ENCODE data around the gene COL6A5.
"Not testable (repeated sequence)": the region's sequence is repeated elsewhere in the genome, so short reads cannot be mapped to it uniquely, and the experiment has no call there.

The COL6A5 gene, protein sequence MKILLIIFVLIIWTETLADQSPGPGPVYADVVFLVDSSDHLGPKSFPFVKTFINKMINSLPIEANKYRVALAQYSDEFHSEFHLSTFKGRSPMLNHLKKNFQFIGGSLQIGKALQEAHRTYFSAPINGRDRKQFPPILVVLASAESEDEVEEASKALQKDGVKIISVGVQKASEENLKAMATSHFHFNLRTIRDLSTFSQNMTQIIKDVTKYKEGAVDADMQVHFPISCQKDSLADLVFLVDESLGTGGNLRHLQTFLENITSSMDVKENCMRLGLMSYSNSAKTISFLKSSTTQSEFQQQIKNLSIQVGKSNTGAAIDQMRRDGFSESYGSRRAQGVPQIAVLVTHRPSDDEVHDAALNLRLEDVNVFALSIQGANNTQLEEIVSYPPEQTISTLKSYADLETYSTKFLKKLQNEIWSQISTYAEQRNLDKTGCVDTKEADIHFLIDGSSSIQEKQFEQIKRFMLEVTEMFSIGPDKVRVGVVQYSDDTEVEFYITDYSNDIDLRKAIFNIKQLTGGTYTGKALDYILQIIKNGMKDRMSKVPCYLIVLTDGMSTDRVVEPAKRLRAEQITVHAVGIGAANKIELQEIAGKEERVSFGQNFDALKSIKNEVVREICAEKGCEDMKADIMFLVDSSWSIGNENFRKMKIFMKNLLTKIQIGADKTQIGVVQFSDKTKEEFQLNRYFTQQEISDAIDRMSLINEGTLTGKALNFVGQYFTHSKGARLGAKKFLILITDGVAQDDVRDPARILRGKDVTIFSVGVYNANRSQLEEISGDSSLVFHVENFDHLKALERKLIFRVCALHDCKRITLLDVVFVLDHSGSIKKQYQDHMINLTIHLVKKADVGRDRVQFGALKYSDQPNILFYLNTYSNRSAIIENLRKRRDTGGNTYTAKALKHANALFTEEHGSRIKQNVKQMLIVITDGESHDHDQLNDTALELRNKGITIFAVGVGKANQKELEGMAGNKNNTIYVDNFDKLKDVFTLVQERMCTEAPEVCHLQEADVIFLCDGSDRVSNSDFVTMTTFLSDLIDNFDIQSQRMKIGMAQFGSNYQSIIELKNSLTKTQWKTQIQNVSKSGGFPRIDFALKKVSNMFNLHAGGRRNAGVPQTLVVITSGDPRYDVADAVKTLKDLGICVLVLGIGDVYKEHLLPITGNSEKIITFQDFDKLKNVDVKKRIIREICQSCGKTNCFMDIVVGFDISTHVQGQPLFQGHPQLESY (N-terminal part only)

DNA sequence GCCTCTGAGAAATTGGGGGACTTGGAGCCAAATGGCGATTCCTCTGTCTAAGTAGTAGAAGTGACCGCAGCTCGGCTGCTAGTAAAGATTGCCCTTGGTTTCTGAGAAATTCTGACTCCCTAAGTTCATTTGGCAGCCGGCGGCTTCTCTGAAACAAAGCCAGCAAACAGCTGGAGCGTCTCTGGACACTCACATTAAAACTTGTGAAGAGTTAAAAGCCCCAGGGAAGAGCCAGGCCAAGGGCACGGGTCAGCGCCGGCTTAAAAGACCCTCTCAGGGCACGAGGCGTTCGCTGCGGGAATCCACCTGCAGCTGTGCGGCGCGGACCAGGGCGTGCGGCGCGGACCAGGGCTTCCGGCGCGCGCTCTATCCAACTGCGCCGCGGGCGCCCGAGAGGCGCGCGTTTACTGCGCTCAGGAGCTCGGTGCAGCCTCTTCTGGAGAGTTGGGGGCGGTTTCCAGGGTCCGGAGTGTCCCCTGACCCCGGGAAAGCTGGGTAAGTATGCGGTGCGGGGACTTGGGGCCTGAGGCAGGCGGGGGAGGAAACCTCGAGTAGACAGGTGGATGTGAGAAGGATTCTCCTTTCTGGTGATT, at the start of gene COL6A5:
COL6A5 (plus strand) TSS at position 186 of the 593 bp plus-strand sequence. CDS start 27,967 bp downstream, outside the sequence.
- Mint-ChIP-seq H3K4me1 (no peaks in the 10 kb centered on the region), H3K27me3 (peaks cover 32% of the 10 kb centered on the region), H3K36me3 (no peaks in the 10 kb centered on the region), H3K4me3 (no peak within 1 kb of the TSS), H3K27ac (no peak within 1 kb of the TSS), H3K9me3 (no peaks in the 10 kb centered on the region)
- no peak for DNase-seq
- CTCF ChIA-PET = no interaction called here

DNA sequence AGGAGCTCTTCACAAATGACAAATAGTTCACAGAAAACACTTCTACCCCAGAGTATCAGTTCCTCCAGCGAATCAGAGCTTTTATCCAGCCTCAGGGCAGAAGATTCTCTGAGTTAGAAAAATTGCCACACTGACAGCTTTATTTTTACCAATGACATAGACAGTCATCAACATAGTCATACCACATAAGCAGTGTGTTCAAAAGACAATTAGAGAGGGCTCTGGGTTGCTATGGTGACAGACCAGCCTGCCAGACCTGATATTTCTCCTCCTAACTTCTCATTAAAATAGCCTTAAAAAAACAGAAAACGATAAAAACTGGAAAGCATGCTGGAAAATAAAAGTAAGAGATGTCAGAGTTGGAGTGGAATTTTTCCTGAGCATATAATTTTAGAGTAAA, 45.9 kb upstream of the COL6A5 start:
- H3K27me3 Mint-ChIP-seq = no peaks in the 10 kb centered on the region
- H3K27ac Mint-ChIP-seq = no peak overlapping the region
- CTCF ChIA-PET = no interaction called here
- DNase-seq = no peak
- no peaks in the 10 kb centered on the region for H3K4me1 Mint-ChIP-seq
- no peaks in the 10 kb centered on the region for H3K36me3 Mint-ChIP-seq
- H3K9me3 Mint-ChIP-seq = no peaks in the 10 kb centered on the region
- no peak overlapping the region for H3K4me3 Mint-ChIP-seq

DNA sequence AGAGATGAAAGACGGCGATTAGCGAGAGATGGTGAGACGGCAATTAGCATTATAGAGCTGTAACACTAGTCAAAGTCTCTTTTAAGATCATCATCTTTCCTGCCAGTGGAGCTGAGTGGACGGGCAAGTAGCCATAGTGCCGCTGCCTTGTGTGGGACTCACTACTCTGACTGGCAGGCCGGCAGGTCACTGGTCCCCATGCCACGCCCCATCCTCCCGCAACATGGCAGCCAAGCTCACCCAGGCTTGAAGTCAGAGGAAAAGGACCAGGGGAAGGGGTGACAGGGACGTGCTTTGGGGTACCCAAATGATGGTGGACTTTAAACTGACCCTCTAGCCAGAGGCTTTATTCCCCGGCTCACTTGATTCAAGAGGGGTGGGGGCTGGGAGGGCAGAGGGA, 44.6 kb upstream of the COL6A5 start:
- no peaks in the 10 kb centered on the region for H3K36me3 Mint-ChIP-seq
- no peaks in the 10 kb centered on the region for H3K4me1 Mint-ChIP-seq
- no peak overlapping the region for H3K4me3 Mint-ChIP-seq
- peaks cover 3% of the 10 kb centered on the region for H3K27me3 Mint-ChIP-seq
- CTCF ChIA-PET = no interaction called here
- no peaks in the 10 kb centered on the region for H3K9me3 Mint-ChIP-seq
- DNase-seq = no peak
- no peak overlapping the region for H3K27ac Mint-ChIP-seq

- H3K27ac Mint-ChIP-seq = no peak overlapping the region
- H3K36me3 Mint-ChIP-seq = no peaks in the 10 kb centered on the region
- H3K4me3 Mint-ChIP-seq = no peak overlapping the region
- H3K9me3 Mint-ChIP-seq = no peaks in the 10 kb centered on the region
- H3K4me1 Mint-ChIP-seq = no peaks in the 10 kb centered on the region
- peaks cover 3% of the 10 kb centered on the region for H3K27me3 Mint-ChIP-seq
- CTCF ChIA-PET = no interaction called here
- DNase-seq = no peak
These were observed 35.4 kb upstream of the COL6A5 start for GRCh38 chr3:130310109-130310508.

GRCh38 chr3:130312374-130312773, 33.1 kb upstream of the COL6A5 start:
- Mint-ChIP-seq H3K4me3 (no peak overlapping the region), H3K9me3 (no peaks in the 10 kb centered on the region), H3K27me3 (no peaks in the 10 kb centered on the region), H3K4me1 (no peaks in the 10 kb centered on the region), H3K27ac (no peak overlapping the region), H3K36me3 (no peaks in the 10 kb centered on the region)
- no peak for DNase-seq
- CTCF ChIA-PET = no interaction called here

DNA sequence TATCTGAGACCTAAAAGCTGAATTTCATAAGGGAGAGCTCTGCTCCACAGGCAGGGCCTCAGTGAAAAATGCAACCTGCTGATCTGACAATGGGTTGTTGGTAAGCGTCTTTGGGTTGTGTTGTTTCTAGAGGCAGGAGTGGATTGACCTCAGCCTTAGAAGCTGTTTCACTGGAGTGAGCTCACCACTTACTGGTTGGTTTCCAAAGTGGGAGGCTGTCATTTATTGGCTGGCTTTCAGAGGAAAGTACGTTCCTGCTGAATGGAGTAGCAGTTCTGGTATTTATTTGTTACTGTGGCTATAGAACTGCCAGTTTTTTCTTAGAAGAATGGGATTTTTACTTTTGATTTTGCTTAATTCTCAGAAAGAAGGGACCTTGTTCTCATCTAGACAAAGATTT, 29.3 kb upstream of the COL6A5 start:
- Mint-ChIP-seq H3K9me3 (no peaks in the 10 kb centered on the region), H3K4me3 (no peak overlapping the region), H3K27me3 (no peaks in the 10 kb centered on the region), H3K27ac (no peak overlapping the region), H3K36me3 (no peaks in the 10 kb centered on the region), H3K4me1 (no peaks in the 10 kb centered on the region)
- DNase-seq = no peak
- CTCF ChIA-PET = no interaction called here

DNA sequence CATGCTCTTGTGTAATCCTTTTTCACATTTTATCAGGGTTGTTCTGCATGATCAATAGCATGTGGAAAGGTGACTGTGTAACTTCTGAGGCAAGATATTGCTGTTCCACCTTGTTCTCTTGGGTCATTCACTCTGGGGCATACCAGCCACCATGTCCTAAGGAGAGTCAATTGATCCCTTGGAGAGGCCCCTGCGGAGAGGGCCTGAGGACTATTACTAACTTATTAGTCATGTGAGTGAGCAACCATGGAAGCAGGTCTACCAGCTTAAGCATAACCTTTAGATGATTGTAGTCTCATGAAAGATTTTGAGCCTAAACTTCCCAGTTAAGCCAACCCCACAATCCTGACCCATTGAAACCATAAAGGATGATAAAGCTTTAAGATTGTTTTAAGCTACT, 22.0 kb upstream of the COL6A5 start:
- no peak overlapping the region for H3K27ac Mint-ChIP-seq
- no peak overlapping the region for H3K4me3 Mint-ChIP-seq
- CTCF ChIA-PET = no interaction called here
- no peaks in the 10 kb centered on the region for H3K27me3 Mint-ChIP-seq
- no peaks in the 10 kb centered on the region for H3K9me3 Mint-ChIP-seq
- no peaks in the 10 kb centered on the region for H3K36me3 Mint-ChIP-seq
- H3K4me1 Mint-ChIP-seq = no peaks in the 10 kb centered on the region
- DNase-seq = no peak

DNA sequence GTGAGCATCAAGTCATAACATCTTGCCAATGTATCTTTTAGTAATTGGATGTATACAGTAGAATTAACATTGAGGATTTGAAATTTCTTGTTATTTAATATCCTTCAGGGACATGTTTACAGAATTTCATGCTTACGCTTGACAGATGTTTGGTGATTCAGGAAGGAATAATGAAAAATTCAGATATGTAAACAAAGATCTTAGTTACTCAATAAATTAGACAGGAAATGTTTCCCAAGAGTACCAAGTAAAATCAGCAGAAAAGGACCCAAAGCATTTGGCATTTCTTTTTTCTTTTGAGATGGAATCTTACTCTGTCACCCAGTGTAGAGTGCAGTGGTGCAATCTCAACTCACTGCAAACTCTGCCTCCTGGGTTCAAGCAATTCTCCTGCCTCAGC, 4.7 kb upstream of the COL6A5 start:
- CTCF ChIA-PET = no interaction called here
- no peaks in the 10 kb centered on the region for H3K4me1 Mint-ChIP-seq

DNA sequence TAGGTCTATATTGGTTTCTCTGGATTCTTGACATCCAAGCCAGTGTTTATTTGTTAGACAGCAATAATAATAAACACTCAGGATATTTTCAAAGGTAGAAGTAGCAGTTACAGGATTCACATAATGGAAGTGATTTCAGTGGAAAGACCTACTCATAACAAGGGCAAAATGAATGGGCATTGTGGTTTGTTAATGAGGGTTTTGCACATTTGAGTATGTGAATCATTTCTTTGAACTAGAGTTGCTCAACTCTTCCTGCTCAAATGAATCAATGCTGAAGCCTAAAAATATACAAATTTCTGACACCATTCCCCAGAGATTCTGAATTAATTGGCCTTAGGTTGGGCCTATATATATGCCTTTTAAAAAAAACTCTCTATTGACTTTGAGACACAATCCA, 4.1 kb upstream of the COL6A5 start:
- H3K27me3 Mint-ChIP-seq = peaks cover 24% of the 10 kb centered on the region

More for the DNA sequence above, 4.7 kb upstream of the COL6A5 start:
- H3K4me3 Mint-ChIP-seq = no peak overlapping the region
- H3K27ac Mint-ChIP-seq = no peak overlapping the region
- no peaks in the 10 kb centered on the region for H3K36me3 Mint-ChIP-seq
- H3K27me3 Mint-ChIP-seq = peaks cover 18% of the 10 kb centered on the region
- peaks cover 3% of the 10 kb centered on the region for H3K9me3 Mint-ChIP-seq
- DNase-seq = no peak

DNA sequence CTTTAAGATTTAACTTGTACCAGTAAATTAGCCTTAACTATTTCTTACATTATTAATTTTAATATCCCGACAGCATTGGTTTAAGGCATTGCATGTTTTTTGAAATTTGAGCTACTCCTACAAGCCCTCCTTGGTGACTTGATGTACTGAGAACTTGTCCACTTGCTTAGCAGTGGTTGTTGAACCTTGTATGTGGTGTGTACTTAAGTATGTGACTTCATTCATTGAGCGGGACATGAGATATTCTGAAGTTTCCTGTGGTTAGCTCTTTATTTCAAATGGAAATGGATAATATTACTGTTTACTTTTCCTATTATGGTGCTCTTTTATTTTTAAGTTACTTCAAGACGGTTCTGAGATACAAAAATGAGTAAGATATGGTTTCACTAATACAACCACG, 3.6 kb upstream of the COL6A5 start:
- no peak for DNase-seq
- CTCF ChIA-PET = no interaction called here
- Mint-ChIP-seq H3K4me3 (no peak overlapping the region), H3K36me3 (no peaks in the 10 kb centered on the region), H3K4me1 (no peaks in the 10 kb centered on the region), H3K9me3 (peaks cover 3% of the 10 kb centered on the region), H3K27ac (no peak overlapping the region), H3K27me3 (peaks cover 26% of the 10 kb centered on the region)

More for the DNA sequence above, 4.1 kb upstream of the COL6A5 start:
- Mint-ChIP-seq H3K27ac (no peak overlapping the region), H3K4me3 (no peak overlapping the region), H3K4me1 (no peaks in the 10 kb centered on the region), H3K9me3 (peaks cover 3% of the 10 kb centered on the region), H3K36me3 (no peaks in the 10 kb centered on the region)
- CTCF ChIA-PET = no interaction called here
- no peak for DNase-seq

GRCh38 chr3:130342821-130343661, 2.4 kb upstream of the COL6A5 start:
- CTCF ChIA-PET = no interaction called here
- H3K4me3 Mint-ChIP-seq = no peak overlapping the region
- DNase-seq = no peak
- H3K4me1 Mint-ChIP-seq = no peaks in the 10 kb centered on the region
- no peak overlapping the region for H3K27ac Mint-ChIP-seq
- no peaks in the 10 kb centered on the region for H3K9me3 Mint-ChIP-seq
- peaks cover 32% of the 10 kb centered on the region for H3K27me3 Mint-ChIP-seq
- H3K36me3 Mint-ChIP-seq = no peaks in the 10 kb centered on the region

DNA sequence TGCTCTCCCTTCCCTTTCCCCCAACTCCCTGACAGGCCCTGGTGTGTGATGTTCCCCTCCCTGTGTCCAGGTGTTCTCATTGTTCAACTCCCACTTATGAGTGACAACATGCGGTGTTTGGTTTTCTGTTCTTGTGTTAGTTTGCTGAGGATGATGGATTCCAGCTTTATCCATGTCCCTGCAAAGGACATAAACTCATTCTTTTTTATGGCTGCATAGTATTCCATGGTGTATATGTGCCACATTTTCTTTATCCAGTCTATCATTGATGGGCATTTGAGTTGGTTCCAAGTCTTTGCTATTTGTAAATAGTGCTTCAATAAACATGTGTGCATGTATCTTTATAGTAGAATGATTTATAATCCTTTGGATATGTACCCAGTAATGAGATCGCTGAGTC, 2.8 kb downstream of the COL6A5 start:
- H3K27ac Mint-ChIP-seq, H3K4me3 Mint-ChIP-seq, DNase-seq, CTCF ChIA-PET, H3K9me3 Mint-ChIP-seq, H3K36me3 Mint-ChIP-seq, H3K4me1 Mint-ChIP-seq: not testable (repeated sequence)
- peaks cover 29% of the 10 kb centered on the region for H3K27me3 Mint-ChIP-seq

DNA sequence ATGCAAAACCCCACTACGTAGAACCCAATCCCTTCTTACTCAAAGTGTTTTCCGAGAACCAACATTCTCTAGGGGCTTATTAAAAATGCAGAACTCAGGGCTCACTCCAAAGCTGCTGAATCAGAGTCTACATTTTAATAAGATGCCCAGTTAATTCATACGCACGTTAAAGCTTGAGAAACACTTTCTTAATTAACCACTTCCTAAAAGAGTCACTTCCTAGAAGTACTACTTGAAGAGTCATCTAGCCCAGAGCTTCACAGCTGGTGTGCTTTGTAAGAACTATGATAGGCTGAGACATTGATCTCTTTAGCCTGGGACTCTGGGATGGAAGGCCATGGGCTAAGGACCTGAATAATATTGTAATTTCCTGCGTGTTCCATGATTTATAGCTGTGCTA, 9.0 kb downstream of the COL6A5 start:
- H3K9me3 Mint-ChIP-seq = no peaks in the 10 kb centered on the region
- CTCF ChIA-PET = no interaction called here

More for the DNA sequence above, 9.0 kb downstream of the COL6A5 start:
- Mint-ChIP-seq H3K27ac (no peak overlapping the region), H3K36me3 (no peaks in the 10 kb centered on the region), H3K4me3 (no peak overlapping the region), H3K4me1 (no peaks in the 10 kb centered on the region), H3K27me3 (no peaks in the 10 kb centered on the region)
- DNase-seq = no peak
